IMR-90 (cell line): Measurements from ENCODE around the gene NEK9.

ENCODE experiments used
- BHLHE40 ChIP-seq: fragments of 150-350 bp; IDR thresholded peaks from 2 replicates; pipeline ENCODE4 v1.6.1; 2016; ENCODE audit warnings: mild to moderate bottlenecking, low read depth, low read length
- CEBPB ChIP-seq: IDR thresholded peaks from 2 replicates; pipeline ENCODE4 v1.6.1; 2012; ENCODE audit warnings: low read depth, low read length, improper control_type of control experiment
- ELK1 ChIP-seq: fragments of 150-350 bp; IDR thresholded peaks from 2 replicates; pipeline ENCODE4 v1.6.1; 2016; ENCODE audit warnings: low read depth, mild to moderate bottlenecking, low read length, moderate library complexity, borderline replicate concordance
- FOS ChIP-seq: fragments of 150-350 bp; IDR thresholded peaks from 2 replicates; pipeline ENCODE4 v1.6.1; 2016; ENCODE audit warnings: low read depth, low read length
- MAZ ChIP-seq: IDR thresholded peaks from 2 replicates; pipeline ENCODE4 v1.6.1; 2012; ENCODE audit warnings: low read depth, mild to moderate bottlenecking, low read length, improper control_type of control experiment, moderate library complexity, borderline replicate concordance
- MXI1 ChIP-seq: IDR thresholded peaks from 2 replicates; pipeline ENCODE4 v1.6.1; 2012; ENCODE audit warnings: low read depth, mild to moderate bottlenecking, low read length, moderate library complexity, borderline replicate concordance
- NFE2L2 ChIP-seq: fragments of 150-350 bp; IDR thresholded peaks from 2 replicates; pipeline ENCODE4 v1.6.1; 2016; ENCODE audit warnings: low read depth, mild to moderate bottlenecking, low read length
- POLR2A ChIP-seq: IDR thresholded peaks from 2 replicates; pipeline ENCODE4 v1.6.1; 2012; ENCODE audit warnings: mild to moderate bottlenecking, low read depth, low read length
- RCOR1 ChIP-seq: IDR thresholded peaks from 2 replicates; pipeline ENCODE4 v1.6.1; 2012; ENCODE audit warnings: mild to moderate bottlenecking, low read length, improper control_type of control experiment; ENCODE audit not compliant: insufficient replicate concordance
- TF ChIP-seq, protein P1 (sequence below): conservative IDR thresholded peaks from 2 replicates; pipeline ENCODE4 v1.5.1; 2012; ENCODE audit warnings: mild to moderate bottlenecking, low read depth, low read length, improper control_type of control experiment

DNA sequence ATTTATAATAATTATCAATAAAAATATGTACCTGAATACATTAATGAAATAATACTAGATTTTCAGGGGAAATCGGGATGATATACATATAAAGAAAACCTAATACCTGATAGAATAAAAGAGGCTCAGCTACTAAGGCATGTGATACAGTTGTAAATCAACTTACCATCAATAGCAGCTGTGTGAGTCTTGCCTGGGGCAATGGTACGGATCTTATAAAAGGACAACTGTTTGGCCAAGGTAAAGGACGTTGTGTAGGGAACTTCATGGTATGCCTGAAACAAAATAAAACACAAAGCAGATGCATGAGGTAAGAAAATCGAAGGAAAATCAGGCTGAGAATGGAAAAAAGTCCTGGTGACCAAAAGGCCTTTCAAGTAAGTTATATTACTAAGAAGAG is 25.4 kb downstream of the NEK9 start:
- TF ChIP-seq, protein P1, sequence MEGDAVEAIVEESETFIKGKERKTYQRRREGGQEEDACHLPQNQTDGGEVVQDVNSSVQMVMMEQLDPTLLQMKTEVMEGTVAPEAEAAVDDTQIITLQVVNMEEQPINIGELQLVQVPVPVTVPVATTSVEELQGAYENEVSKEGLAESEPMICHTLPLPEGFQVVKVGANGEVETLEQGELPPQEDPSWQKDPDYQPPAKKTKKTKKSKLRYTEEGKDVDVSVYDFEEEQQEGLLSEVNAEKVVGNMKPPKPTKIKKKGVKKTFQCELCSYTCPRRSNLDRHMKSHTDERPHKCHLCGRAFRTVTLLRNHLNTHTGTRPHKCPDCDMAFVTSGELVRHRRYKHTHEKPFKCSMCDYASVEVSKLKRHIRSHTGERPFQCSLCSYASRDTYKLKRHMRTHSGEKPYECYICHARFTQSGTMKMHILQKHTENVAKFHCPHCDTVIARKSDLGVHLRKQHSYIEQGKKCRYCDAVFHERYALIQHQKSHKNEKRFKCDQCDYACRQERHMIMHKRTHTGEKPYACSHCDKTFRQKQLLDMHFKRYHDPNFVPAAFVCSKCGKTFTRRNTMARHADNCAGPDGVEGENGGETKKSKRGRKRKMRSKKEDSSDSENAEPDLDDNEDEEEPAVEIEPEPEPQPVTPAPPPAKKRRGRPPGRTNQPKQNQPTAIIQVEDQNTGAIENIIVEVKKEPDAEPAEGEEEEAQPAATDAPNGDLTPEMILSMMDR: no peak
- TF ChIP-seq POLR2A: no peak
- no peak for TF ChIP-seq NFE2L2
- TF ChIP-seq FOS: no peak
- TF ChIP-seq CEBPB: no peak
- TF ChIP-seq ELK1: no peak
- TF ChIP-seq BHLHE40: no peak
- TF ChIP-seq MXI1: no peak
- no peak for TF ChIP-seq RCOR1
- no peak for TF ChIP-seq MAZ
